GM23338 (cell line): ENCODE data around the gene CCDC6. TPM values are rescaled to one million over a fixed set of nuclear protein-coding genes. Genes with fewer than 3 reads are reported as not detected.

Source experiments
- ATAC-seq: fragments of 200-7000 bp; cut with Tn5 transposase; 3 replicates; pipeline ENCODE4 v1.9.1; 2020
- DNase-seq: peaks from one replicate; pipeline ENCODE4 v3.0.0-alpha.2; 2015; ENCODE audit warnings: low spot score
- H2AFZ ChIP-seq: fragments of 200-600 bp; sonication (generic); 2 replicates; pipeline ENCODE4 v1.8.0; 2016; ENCODE audit warnings: antibody characterized with exemption, mild to moderate bottlenecking, moderate library complexity
- H3F3A ChIP-seq: fragments of 200-600 bp; sonication (generic); replicated peaks from 2 replicates; pipeline ENCODE4 v1.8.0; 2017; ENCODE audit warnings: antibody characterized with exemption, mixed run types, low read depth
- H3K27ac ChIP-seq: fragments of 200-600 bp; sonication (generic); 2 replicates; pipeline ENCODE4 v1.6.1; 2016; ENCODE audit warnings: low read depth
- H3K27me3 ChIP-seq: fragments of 200-600 bp; sonication (generic); 2 replicates; pipeline ENCODE4 v1.8.0; 2016; ENCODE audit warnings: mild to moderate bottlenecking, mixed run types, moderate library complexity; ENCODE audit not compliant: insufficient read depth
- H3K36me3 ChIP-seq: fragments of 200-600 bp; sonication (generic); 2 replicates; pipeline ENCODE4 v1.8.0; 2016; ENCODE audit warnings: mild to moderate bottlenecking; ENCODE audit not compliant: insufficient read depth
- H3K4me1 ChIP-seq: fragments of 200-600 bp; sonication (generic); 2 replicates; pipeline ENCODE4 v1.8.0; 2016; ENCODE audit warnings: mild to moderate bottlenecking, moderate library complexity; ENCODE audit not compliant: insufficient read depth
- H3K4me2 ChIP-seq: fragments of 200-600 bp; sonication (generic); 2 replicates; pipeline ENCODE4 v1.7.1; 2017; ENCODE audit warnings: mixed run types
- H3K4me3 ChIP-seq: fragments of 200-600 bp; sonication (generic); 2 replicates; pipeline ENCODE4 v1.6.1; 2016; ENCODE audit warnings: mixed run types
- H3K79me2 ChIP-seq: fragments of 200-600 bp; sonication (generic); replicated peaks from 2 replicates; pipeline ENCODE4 v1.8.0; 2017; ENCODE audit warnings: mild to moderate bottlenecking; ENCODE audit not compliant: insufficient read depth
- H3K9me2 ChIP-seq: fragments of 200-600 bp; sonication (generic); 2 replicates; pipeline ENCODE4 v1.8.0; 2017; ENCODE audit not compliant: insufficient read depth
- H4K20me1 ChIP-seq: fragments of 200-600 bp; sonication (generic); replicated peaks from 2 replicates; pipeline ENCODE4 v1.8.0; 2017; ENCODE audit warnings: mild to moderate bottlenecking; ENCODE audit not compliant: insufficient read depth
- H3K27ac Mint-ChIP-seq: 2 replicates; pipeline ENCODE4 v1.8.0; 2020; ENCODE audit warnings: inconsistent platforms, mild to moderate bottlenecking, moderate library complexity, mixed read lengths
- H3K27me3 Mint-ChIP-seq: 3 replicates; pipeline ENCODE4 v1.8.0; 2022; ENCODE audit warnings: low read depth, mild to moderate bottlenecking, moderate library complexity, mixed read lengths, inconsistent platforms; ENCODE audit not compliant: insufficient read depth, poor library complexity
- H3K36me3 Mint-ChIP-seq: 3 replicates; pipeline ENCODE4 v1.8.0; 2021; ENCODE audit warnings: low read depth, mild to moderate bottlenecking, inconsistent platforms, moderate library complexity, mixed read lengths
- H3K4me1 Mint-ChIP-seq: 3 replicates; pipeline ENCODE4 v1.8.0; 2020; ENCODE audit warnings: mild to moderate bottlenecking, inconsistent platforms, mixed read lengths
- H3K4me3 Mint-ChIP-seq: 3 replicates; pipeline ENCODE4 v1.8.0; 2021; ENCODE audit warnings: moderate library complexity, mild to moderate bottlenecking, inconsistent platforms, mixed read lengths
- H3K9me3 Mint-ChIP-seq: 3 replicates; pipeline ENCODE4 v1.8.0; 2020; ENCODE audit warnings: moderate library complexity, mild to moderate bottlenecking, inconsistent platforms, mixed read lengths
- EZH2phosphoT487 ChIP-seq: fragments of 200-600 bp; sonication (generic); IDR thresholded peaks from one replicate; pipeline ENCODE4 v1.8.1; 2018; ENCODE audit warnings: antibody characterized with exemption; ENCODE audit not compliant: unreplicated experiment
- NANOG ChIP-seq: IDR thresholded peaks from 2 replicates; pipeline ENCODE4 v1.6.1; 2016; ENCODE audit warnings: antibody characterized with exemption, borderline replicate concordance
- POLR2AphosphoS5 ChIP-seq: IDR thresholded peaks from 2 replicates; pipeline ENCODE4 v1.6.1; 2016; ENCODE audit warnings: antibody characterized with exemption, low read depth
- STAT1 ChIP-seq: IDR thresholded peaks from one replicate; pipeline ENCODE4 v1.6.1; 2016; ENCODE audit warnings: antibody characterized with exemption; ENCODE audit not compliant: unreplicated experiment
- ZNF114 ChIP-seq: fragments of 250-450 bp; sonication (Bioruptor Pico); IDR thresholded peaks from 2 replicates; pipeline ENCODE4 v1.5.0; 2020; ENCODE audit warnings: mild to moderate bottlenecking, moderate library complexity
- ZNF331 ChIP-seq: fragments of 250-450 bp; sonication (Bioruptor Pico); IDR thresholded peaks from 2 replicates; pipeline ENCODE4 v1.5.0; 2020; ENCODE audit warnings: low read depth, mild to moderate bottlenecking, moderate library complexity
- ZNF462 ChIP-seq: fragments of 250-450 bp; sonication (Bioruptor Pico); IDR thresholded peaks from 2 replicates; pipeline ENCODE4 v1.5.0; 2020; ENCODE audit warnings: mild to moderate bottlenecking, moderate library complexity
- polyA plus RNA-seq: library from polyadenylated mRNA; unstranded; fragments of >200 nt; fragmentation: Nextera tagmentation; extraction: Ambion mirVana; gene quantifications from 2 replicates; pipeline ENCODE4 v1.2.1, GENCODE V29; 2016
- total RNA-seq: library from RNA; depleted of rRNA; stranded (reverse); fragments of >200 nt; shearing (Covaris generic); gene quantifications from 2 replicates; pipeline ENCODE4 v1.2.3, GENCODE V29; 2014

Gene CCDC6
- total and polyA plus RNA-seq, 2 experiments from 2014 or later: 32.5 to 66.9 TPM

GRCh38 chr10:59817773-59818172, 88.6 kb downstream of the CCDC6 start:
- TF ChIP-seq NANOG: no peak
- TF ChIP-seq POLR2AphosphoS5: no peak
- TF ChIP-seq EZH2phosphoT487: no peak
- no peaks in the 10 kb centered on the region for H3K27me3 Mint-ChIP-seq

GRCh38 chr10:59814878-59815277, 91.5 kb downstream of the CCDC6 start:
- no peak for TF ChIP-seq STAT1
- peaks cover under 1% of the 10 kb centered on the region; the same call in 1 of the 2 replicates for H3K4me1 ChIP-seq
- no peaks in the 10 kb centered on the region for H3K27me3 ChIP-seq
- H3K4me2 ChIP-seq: no peak overlapping the region
- Mint-ChIP-seq H3K4me1 (peaks cover 10% of the 10 kb centered on the region), H3K27ac (no peak overlapping the region), H3K27me3 (no peaks in the 10 kb centered on the region), H3K36me3 (peaks cover 49% of the 10 kb centered on the region), H3K9me3 (peaks cover 3% of the 10 kb centered on the region; the same call in 1 of the 3 replicates), H3K4me3 (no peak overlapping the region)
- peaks cover 18% of the 10 kb centered on the region; the same call in 1 of the 2 replicates for H3K36me3 ChIP-seq
- H3K27ac ChIP-seq: no peak overlapping the region
- H3K79me2 ChIP-seq: peaks cover 48% of the 10 kb centered on the region
- H2AFZ ChIP-seq: no peak overlapping the region
- H4K20me1 ChIP-seq: no peaks in the 10 kb centered on the region; the same call in 1 of the 2 replicates
- no peak overlapping the region for H3K4me3 ChIP-seq
- H3F3A ChIP-seq: no peaks in the 10 kb centered on the region
- no peak for DNase-seq
- no peak for ATAC-seq
- H3K9me2 ChIP-seq: no peaks in the 10 kb centered on the region

More at GRCh38 chr10:59817773-59818172, 88.6 kb downstream of the CCDC6 start:
- no peak for DNase-seq
- no peaks in the 10 kb centered on the region for H3K9me2 ChIP-seq
- H3K36me3 ChIP-seq: no peaks in the 10 kb centered on the region; the same call in 1 of the 2 replicates
- H2AFZ ChIP-seq: no peak overlapping the region
- H3K27me3 ChIP-seq: no peaks in the 10 kb centered on the region
- peaks cover 23% of the 10 kb centered on the region for H3K4me1 Mint-ChIP-seq
- H3K27ac Mint-ChIP-seq: no peak overlapping the region; the same call in 1 of the 2 replicates
- no peaks in the 10 kb centered on the region; the same call in 1 of the 2 replicates for H3K4me1 ChIP-seq
- H4K20me1 ChIP-seq: no peaks in the 10 kb centered on the region; the same call in 1 of the 2 replicates
- no peaks in the 10 kb centered on the region for H3K9me3 Mint-ChIP-seq
- no peak overlapping the region for H3K27ac ChIP-seq
- no peak overlapping the region for H3K4me3 ChIP-seq
- no peak overlapping the region for H3K4me3 Mint-ChIP-seq
- no peak overlapping the region for H3K4me2 ChIP-seq
- peaks cover 23% of the 10 kb centered on the region; the same call in 2 of the 3 replicates for H3K36me3 Mint-ChIP-seq
- H3F3A ChIP-seq: no peaks in the 10 kb centered on the region
- no peak for ATAC-seq
- H3K79me2 ChIP-seq: peaks cover 76% of the 10 kb centered on the region

GRCh38 chr10:59812519-59813122, 93.7 kb downstream of the CCDC6 start:
- H3K79me2 ChIP-seq: peaks cover 28% of the 10 kb centered on the region
- peaks cover 21% of the 10 kb centered on the region for H3K36me3 ChIP-seq
- H3K4me3 Mint-ChIP-seq: no peak overlapping the region
- H2AFZ ChIP-seq: no peak overlapping the region
- H3F3A ChIP-seq: no peaks in the 10 kb centered on the region
- H3K4me2 ChIP-seq: no peak overlapping the region
- H3K9me2 ChIP-seq: no peaks in the 10 kb centered on the region
- no peak overlapping the region for H3K4me3 ChIP-seq
- H3K36me3 Mint-ChIP-seq: peaks cover 57% of the 10 kb centered on the region
- ATAC-seq (no peak), DNase-seq (no peak)
- 0 out of 2 replicates have a peak, but pooled peaks cover 8% of the 10 kb centered on the region for H4K20me1 ChIP-seq
- no peak overlapping the region for H3K27ac Mint-ChIP-seq
- peaks cover 10% of the 10 kb centered on the region for H3K4me1 ChIP-seq
- H3K4me1 Mint-ChIP-seq: peaks cover 22% of the 10 kb centered on the region
- no peak overlapping the region for H3K27ac ChIP-seq
- peaks cover 3% of the 10 kb centered on the region; the same call in 1 of the 3 replicates for H3K9me3 Mint-ChIP-seq
- H3K27me3 Mint-ChIP-seq: no peaks in the 10 kb centered on the region
- H3K27me3 ChIP-seq: no peaks in the 10 kb centered on the region
- no peak for TF ChIP-seq STAT1
- TF ChIP-seq ZNF114 (CRISPR knock-in tag): no peak
- no peak for TF ChIP-seq EZH2phosphoT487
- no peak for TF ChIP-seq ZNF462 (CRISPR knock-in tag)
- TF ChIP-seq ZNF331: no peak
